HG03342 (cell line): Measurements from ENCODE around the gene FAM20C.

Experiments used
- ATAC-seq: cut with Tn5 transposase; IDR thresholded peaks from one replicate; pipeline ENCODE4 v1.9.1; 2021; ENCODE audit warnings: mild to moderate bottlenecking, moderate library complexity; ENCODE audit not compliant: unreplicated experiment

The FAM20C gene

GRCh38 chr7:208130-208673, 15.8 kb downstream of the FAM20C start:
- no peak for ATAC-seq

- no peak for ATAC-seq
Observed at GRCh38 chr7:208816-209215, 16.4 kb downstream of the FAM20C start.

GRCh38 chr7:209416-209815, 17.0 kb downstream of the FAM20C start:
- no peak for ATAC-seq

GRCh38 chr7:209906-210305, 17.5 kb downstream of the FAM20C start:
- ATAC-seq = no peak

- no peak for ATAC-seq
Observed at GRCh38 chr7:210401-210925, 18.1 kb downstream of the FAM20C start.

GRCh38 chr7:211033-211714, 18.8 kb downstream of the FAM20C start:
- no peak for ATAC-seq

- no peak for ATAC-seq
Observed at GRCh38 chr7:211715-212058, 19.3 kb downstream of the FAM20C start.

- ATAC-seq = no peak
Observed at GRCh38 chr7:212754-213153, 20.4 kb downstream of the FAM20C start.

GRCh38 chr7:213324-213993, 21.1 kb downstream of the FAM20C start:
- no peak for ATAC-seq

GRCh38 chr7:214410-215212, 22.2 kb downstream of the FAM20C start:
- no peak for ATAC-seq

GRCh38 chr7:216360-217300, 24.3 kb downstream of the FAM20C start:
- ATAC-seq = no peak

- no peak for ATAC-seq
Observed at GRCh38 chr7:217781-218180, 25.4 kb downstream of the FAM20C start.

GRCh38 chr7:218316-218715, 25.9 kb downstream of the FAM20C start:
- no peak for ATAC-seq

- ATAC-seq = no peak
Observed at GRCh38 chr7:218896-219580, 26.7 kb downstream of the FAM20C start.

- ATAC-seq = no peak
Observed at GRCh38 chr7:219581-220150, 27.3 kb downstream of the FAM20C start.

- ATAC-seq = no peak
Observed at GRCh38 chr7:220151-220841, 27.9 kb downstream of the FAM20C start.

GRCh38 chr7:221978-222715, 29.8 kb downstream of the FAM20C start:
- ATAC-seq = no peak

GRCh38 chr7:222716-223041, 30.3 kb downstream of the FAM20C start:
- ATAC-seq = no peak
